ENCODE results near the gene SCYL2.

- TF ChIP-seq CTCF (IDR thresholded peaks at IDR 0.05 in 4 of 5, conservative IDR thresholded peaks at IDR 0.05 in 1 of 5) (no peak), POLR2A (IDR thresholded peaks at IDR 0.05) (no peak)
Measured at GRCh38 chr12:100239589-100239988, 27.4 kb upstream of the SCYL2 start.

Data from gastrocnemius medialis (tissue), 4 donors.